Ramos (cell line): Measurements from ENCODE around the gene AVEN.
"Not testable (repeated sequence)": the region's sequence is repeated elsewhere in the genome, so short reads cannot be mapped to it uniquely, and the experiment has no call there.

Experiments
- in situ Hi-C: fragments of 300-500 bp; cut with MboI; formaldehyde crosslinking; loops from one replicate; pipeline ENCODE4 v1.14.3; 2022; ENCODE audit warnings: low sequenced_read_pairs; ENCODE audit not compliant: unreplicated experiment

The AVEN gene

DNA sequence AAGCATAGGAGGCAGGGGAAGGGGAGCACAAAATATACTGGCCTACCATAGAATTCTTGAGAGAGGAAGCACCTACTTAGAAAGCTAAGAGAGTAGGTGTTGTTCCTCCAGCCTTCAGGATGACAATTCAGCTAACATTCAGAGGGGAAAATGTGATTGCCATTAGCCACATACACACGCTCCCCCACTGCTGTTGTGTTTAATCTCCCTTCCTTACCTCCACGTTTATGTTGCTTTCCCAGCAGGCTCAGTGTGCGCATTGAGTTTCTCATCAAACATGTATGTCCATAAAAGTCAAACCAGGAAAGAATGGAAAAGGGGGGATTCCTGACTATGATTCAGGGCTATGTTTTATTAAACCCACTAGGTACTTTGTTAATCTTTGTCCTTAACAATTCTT lies 215.9 kb downstream of the AVEN start:
- in situ Hi-C loops, result no loop called here

GRCh38 chr15:33822479-33822878 lies 216.5 kb downstream of the AVEN start:
- in situ Hi-C loops, result no loop called here

DNA sequence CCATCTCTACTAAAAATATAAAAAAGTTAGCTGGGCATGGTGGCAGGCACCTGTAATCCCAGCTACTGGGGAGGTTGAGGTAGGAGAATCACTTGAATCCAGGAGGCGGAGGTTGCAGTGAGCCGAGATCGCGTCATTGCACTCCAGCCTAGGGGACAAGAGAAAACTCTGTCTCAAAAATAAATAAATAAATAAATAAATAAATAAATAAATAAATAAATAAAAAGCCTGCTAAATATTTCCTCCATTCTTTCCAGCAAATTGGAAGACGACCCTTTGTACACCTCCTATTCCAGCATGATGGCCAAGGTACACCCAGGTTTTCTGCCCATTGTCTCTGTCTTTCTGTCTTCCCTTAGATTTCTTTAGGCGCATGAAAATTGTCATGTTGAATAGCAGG lies 219.5 kb downstream of the AVEN start:
- in situ Hi-C loops, result not testable (repeated sequence)
